Measurements from ENCODE around the gene HES5. TPM values are rescaled to one million over a fixed set of nuclear protein-coding genes. Genes with fewer than 3 reads are reported as not detected.
"Not testable (repeated sequence)": the region's sequence is repeated elsewhere in the genome, so short reads cannot be mapped to it uniquely, and the experiment has no call there.

HES5 gene
- total RNA-seq, 4 donors from 2014 or later = 8.1 to 32.5 (median 9.6) TPM

DNA sequence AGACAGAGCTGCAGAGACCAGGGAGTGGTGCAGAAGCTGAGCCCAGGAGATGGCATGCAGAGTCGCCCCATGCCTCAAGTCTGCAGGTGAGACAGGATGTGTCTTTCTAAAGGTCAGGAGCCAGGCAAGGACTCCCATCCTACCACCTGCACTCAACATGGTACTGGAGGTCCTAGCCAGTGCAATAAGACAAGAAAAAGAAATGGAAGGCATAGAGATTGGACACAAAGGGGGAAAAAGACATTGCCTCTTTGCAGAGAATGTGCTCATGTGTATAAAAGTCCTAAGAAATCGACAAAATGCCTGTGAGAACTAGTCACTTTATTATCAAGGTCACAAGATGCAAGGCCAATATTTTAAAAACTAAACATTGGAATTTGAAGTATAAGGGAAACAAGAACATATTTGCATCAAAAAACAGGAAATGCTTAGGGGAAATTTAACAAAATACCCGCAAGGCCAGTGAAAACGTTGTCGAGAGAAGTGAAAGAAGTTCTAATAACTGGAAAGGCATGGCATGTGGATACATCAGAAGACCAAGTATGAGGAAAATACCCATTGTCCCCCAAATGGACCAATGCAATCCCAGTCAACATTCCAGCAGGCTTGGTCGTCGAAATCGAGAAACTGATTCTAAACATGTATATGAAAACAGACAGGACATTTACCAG is 43.3 kb upstream of the HES5 start:
- intact Hi-C loops (cut with DNase I; ENCODE audit: low total_unique reads) = no loop called here
- 85 to 86% methylated on average over 8 of the region's 8 CpGs for WGBS, 2 donors

GRCh38 chr1:2571348-2571747 is 41.3 kb upstream of the HES5 start:
- no peak for TF ChIP-seq CTCF (IDR thresholded peaks at IDR 0.05)
- TF ChIP-seq POLR2A (IDR thresholded peaks at IDR 0.05) = no peak
- WGBS, 2 donors = 91 to 94% methylated on average over 9 of the region's 9 CpGs
- intact Hi-C loops (cut with DNase I; ENCODE audit: low total_unique reads) = no loop called here
- H3K4me3 ChIP-seq (ENCODE audit: low read depth, poor library complexity, severe bottlenecking) = no peak overlapping the region
- DNase-seq (ENCODE audit: low spot score in 2 of 2) = no peak

More for the DNA sequence above, 43.3 kb upstream of the HES5 start:
- no peak for DNase-seq (ENCODE audit: low spot score in 2 of 2)
- no peak overlapping the region for H3K4me3 ChIP-seq (ENCODE audit: low read depth, poor library complexity, severe bottlenecking)
- TF ChIP-seq CTCF (IDR thresholded peaks at IDR 0.05) = no peak
- no peak for TF ChIP-seq POLR2A (IDR thresholded peaks at IDR 0.05)

DNA sequence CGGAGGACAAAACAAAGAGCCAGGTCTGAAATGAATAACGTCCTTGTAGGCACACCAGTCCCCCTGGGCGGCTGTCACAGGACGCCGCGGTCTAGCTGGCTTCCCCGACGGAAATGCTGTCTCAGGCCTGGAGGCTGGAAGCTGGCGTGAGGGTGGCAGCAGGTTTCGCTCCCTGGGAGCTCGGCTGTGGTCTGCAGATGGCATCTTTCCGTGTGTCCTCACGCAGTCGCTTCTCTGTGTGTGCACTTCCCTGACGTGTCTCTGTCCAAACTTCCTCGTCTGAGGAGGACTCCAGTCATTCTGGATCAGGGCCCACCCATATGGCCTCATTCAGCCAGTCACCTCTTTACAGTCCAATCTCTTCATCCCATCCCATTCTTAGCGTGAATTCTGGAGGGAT is 40.3 kb upstream of the HES5 start:
- TF ChIP-seq CTCF (IDR thresholded peaks at IDR 0.05) (no peak), POLR2A (IDR thresholded peaks at IDR 0.05) (no peak)
- intact Hi-C loops (cut with DNase I; ENCODE audit: low total_unique reads) = no loop called here
- no peak overlapping the region for H3K4me3 ChIP-seq (ENCODE audit: low read depth, poor library complexity, severe bottlenecking)
- WGBS, 2 donors = 74 to 78% methylated on average over 17 of the region's 17 CpGs
- DNase-seq (ENCODE audit: low spot score in 2 of 2) = no peak

GRCh38 chr1:2569703-2570102 is 39.6 kb upstream of the HES5 start:
- intact Hi-C loops (cut with DNase I; ENCODE audit: low total_unique reads); DNase-seq (ENCODE audit: low spot score in 2 of 2); H3K4me3 ChIP-seq (ENCODE audit: low read depth, poor library complexity, severe bottlenecking): not testable (repeated sequence)
- WGBS, 2 donors = 82 to 87% methylated on average over 12 to 13 of the region's 13 CpGs

DNA sequence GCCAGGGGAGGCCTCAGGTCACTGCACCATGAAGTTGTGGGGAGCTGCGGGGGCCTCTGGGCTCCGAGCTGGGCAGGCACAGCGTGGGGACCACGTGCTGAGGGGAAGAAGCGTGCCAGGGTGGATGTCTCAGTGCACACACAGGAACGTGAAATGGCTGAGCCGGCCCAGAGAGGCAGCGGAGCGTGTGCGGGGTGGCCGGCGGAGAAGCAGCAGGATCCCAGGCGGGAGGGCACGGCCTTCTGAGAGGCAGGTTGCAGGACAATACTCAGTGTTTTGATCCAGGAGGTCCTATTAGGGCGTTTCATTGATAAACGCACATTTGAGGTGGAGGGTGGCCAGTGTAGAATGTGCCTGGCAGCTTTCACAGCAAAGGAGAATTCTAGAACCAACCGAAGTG is 39.0 kb upstream of the HES5 start:
- no peak for DNase-seq (ENCODE audit: low spot score in 2 of 2)
- no peak overlapping the region for H3K4me3 ChIP-seq (ENCODE audit: low read depth, poor library complexity, severe bottlenecking)
- TF ChIP-seq CTCF (IDR thresholded peaks at IDR 0.05) = no peak
- TF ChIP-seq POLR2A (IDR thresholded peaks at IDR 0.05) = no peak
- 84 to 89% methylated on average over 17 of the region's 17 CpGs for WGBS, 2 donors
- intact Hi-C loops (cut with DNase I; ENCODE audit: low total_unique reads) = no loop called here

GRCh38 chr1:2568187-2568816 is 38.2 kb upstream of the HES5 start:
- H3K4me3 ChIP-seq (ENCODE audit: low read depth, poor library complexity, severe bottlenecking); DNase-seq (ENCODE audit: low spot score in 2 of 2); intact Hi-C loops (cut with DNase I; ENCODE audit: low total_unique reads): not testable (repeated sequence)
- WGBS, 2 donors = 39 to 47% methylated on average over 9 of the region's 17 CpGs
